ENCODE results near the gene MAGEA6. TPM values are rescaled to one million over a fixed set of nuclear protein-coding genes. Genes with fewer than 3 reads are reported as not detected.
"Not testable (repeated sequence)": the region's sequence is repeated elsewhere in the genome, so short reads cannot be mapped to it uniquely, and the experiment has no call there.

Gene MAGEA6, protein sequence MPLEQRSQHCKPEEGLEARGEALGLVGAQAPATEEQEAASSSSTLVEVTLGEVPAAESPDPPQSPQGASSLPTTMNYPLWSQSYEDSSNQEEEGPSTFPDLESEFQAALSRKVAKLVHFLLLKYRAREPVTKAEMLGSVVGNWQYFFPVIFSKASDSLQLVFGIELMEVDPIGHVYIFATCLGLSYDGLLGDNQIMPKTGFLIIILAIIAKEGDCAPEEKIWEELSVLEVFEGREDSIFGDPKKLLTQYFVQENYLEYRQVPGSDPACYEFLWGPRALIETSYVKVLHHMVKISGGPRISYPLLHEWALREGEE
- not detected in 2 replicates for total RNA-seq

DNA sequence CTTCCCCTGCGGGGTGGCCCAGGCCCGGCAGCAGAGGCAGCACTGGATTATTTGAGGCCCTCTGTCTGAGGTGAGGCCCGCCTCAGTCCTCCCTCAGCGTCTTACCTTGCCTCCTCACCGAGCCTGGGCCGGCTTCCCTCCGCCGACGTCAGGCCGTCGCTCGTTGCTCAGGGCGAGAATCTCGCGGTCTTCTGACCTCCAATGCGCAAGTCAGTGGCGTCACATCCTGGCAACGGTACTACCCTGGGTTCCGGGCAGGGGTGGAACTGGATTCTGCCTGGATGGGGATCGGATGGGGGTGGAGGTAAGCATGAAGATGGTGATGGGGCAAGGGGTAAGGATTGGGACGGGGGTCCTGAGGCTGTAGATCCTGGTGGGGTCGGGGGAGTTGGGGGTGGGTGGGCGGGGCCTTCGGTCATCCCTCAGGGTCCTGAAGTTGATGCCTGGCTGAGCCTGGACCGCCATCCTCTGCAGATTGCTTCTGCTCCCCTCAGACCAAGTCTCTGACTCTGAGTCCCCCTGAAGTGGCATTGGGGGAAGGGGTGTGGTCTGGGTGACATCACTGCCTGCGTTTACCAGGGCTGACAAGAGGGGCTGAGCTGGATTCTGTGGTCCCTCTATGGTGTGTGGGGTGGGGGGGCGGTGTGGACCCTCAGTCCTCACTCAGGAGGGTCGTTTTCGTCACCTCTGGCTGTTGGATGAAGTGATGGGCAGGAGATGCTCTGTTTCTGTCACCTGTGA, at the start of gene MAGEA6:
Gene MAGEA6, minus strand, starts transcription at position 141 of the 741 bp plus-strand sequence. CDS start 2,039 bp downstream, outside the sequence.
- not testable (repeated sequence) for DNase-seq (ENCODE audit: low read depth); H3K4me3 ChIP-seq (ENCODE audit: low read depth, low read length)

DNA sequence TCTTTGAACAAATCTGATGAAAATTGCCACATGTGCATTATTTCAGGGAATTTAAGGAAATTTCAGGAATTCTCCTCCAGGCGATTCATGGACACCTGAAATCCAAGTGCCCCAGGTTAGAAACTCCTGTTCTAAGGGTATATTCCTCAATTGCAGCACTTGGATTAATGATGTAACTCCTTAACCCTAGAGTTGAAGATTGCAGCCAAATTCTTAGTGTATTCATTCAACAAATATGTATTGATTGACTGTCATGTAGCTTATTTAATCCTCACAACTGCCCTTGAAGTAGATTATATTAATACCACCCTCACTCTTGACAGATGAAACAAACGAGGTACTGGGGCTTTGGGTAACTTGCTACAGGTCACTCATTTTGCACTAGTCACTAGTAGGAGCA, 49.8 kb upstream of the MAGEA6 start:
- no peak for TF ChIP-seq CTCF (IDR thresholded peaks at IDR 0.05; ENCODE audit: insufficient read depth, low read depth, low read length)
- no peak for DNase-seq (ENCODE audit: low read depth)
- H3K4me3 ChIP-seq (ENCODE audit: low read depth, low read length), result no peak overlapping the region

GRCh38 chrX:152818356-152818755, 48.9 kb upstream of the MAGEA6 start:
- no peak for DNase-seq (ENCODE audit: low read depth)
- TF ChIP-seq CTCF (IDR thresholded peaks at IDR 0.05; ENCODE audit: insufficient read depth, low read depth, low read length), result no peak

DNA sequence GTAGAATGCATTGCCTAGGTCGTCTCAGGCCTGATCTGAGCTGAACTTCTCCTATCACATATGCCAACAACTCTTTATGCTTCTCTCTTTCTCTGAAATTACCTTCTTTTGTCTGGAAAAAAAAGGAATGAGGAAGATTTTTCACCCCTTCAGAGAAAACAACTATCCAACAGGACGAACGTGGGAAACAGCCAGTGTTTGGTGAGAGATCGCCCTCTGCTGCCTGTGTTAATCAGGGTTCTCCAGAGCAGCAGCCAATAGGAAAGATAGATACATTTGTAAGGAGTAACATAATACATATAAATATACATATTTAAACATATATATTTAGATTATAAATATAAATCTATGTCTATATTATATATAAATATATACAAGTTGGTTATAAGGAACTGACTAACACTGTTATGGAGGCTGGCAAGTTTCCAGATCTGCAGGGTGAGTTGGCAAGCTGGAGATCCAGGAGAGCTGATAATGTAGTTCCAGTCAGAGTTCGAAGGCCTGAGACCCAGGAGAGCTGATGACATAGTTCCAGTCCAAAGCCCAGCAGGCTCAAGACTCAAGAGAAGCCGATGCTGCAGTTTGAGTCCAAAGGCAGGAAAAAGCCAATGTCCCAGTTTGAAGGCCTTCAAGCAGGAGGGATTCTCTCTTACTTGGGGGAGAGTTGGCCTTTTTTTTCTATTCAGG, 47.7 kb upstream of the MAGEA6 start:
- peak; percentile 49 for DNase-seq (ENCODE audit: low read depth)
- no peak overlapping the region for H3K4me3 ChIP-seq (ENCODE audit: low read depth, low read length)
- TF ChIP-seq CTCF (IDR thresholded peaks at IDR 0.05; ENCODE audit: insufficient read depth, low read depth, low read length), result peak; percentile 55

More at GRCh38 chrX:152818356-152818755, 48.9 kb upstream of the MAGEA6 start:
- H3K4me3 ChIP-seq (ENCODE audit: low read depth, low read length), result no peak overlapping the region

GRCh38 chrX:152814048-152814447, 44.6 kb upstream of the MAGEA6 start:
- no peak for TF ChIP-seq CTCF (IDR thresholded peaks at IDR 0.05; ENCODE audit: insufficient read depth, low read depth, low read length)
- H3K4me3 ChIP-seq (ENCODE audit: low read depth, low read length), result no peak overlapping the region
- DNase-seq (ENCODE audit: low read depth), result no peak

DNA sequence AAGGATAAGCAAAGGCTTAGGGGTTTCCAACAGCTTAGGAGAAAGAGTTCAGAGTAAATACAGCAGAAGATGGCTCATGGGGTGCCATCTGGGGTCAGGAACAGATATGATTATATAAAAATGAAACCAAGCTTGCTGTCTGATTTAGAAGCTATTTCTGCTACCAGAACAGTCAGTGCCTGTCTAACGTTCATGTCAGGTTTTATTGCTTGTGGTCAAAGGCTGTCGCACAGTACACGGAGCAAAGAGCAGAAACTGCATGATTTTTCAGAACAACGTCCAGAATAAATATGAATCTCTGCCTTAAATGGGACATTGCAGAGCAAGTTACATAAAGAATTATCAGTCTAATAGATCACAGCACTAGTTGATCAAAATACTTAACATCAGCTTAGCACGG, 43.7 kb upstream of the MAGEA6 start:
- no peak for TF ChIP-seq CTCF (IDR thresholded peaks at IDR 0.05; ENCODE audit: insufficient read depth, low read depth, low read length)
- no peak overlapping the region for H3K4me3 ChIP-seq (ENCODE audit: low read depth, low read length)
- DNase-seq (ENCODE audit: low read depth), result peak; percentile 71

- TF ChIP-seq CTCF (IDR thresholded peaks at IDR 0.05; ENCODE audit: insufficient read depth, low read depth, low read length), result no peak
- H3K4me3 ChIP-seq (ENCODE audit: low read depth, low read length), result no peak overlapping the region
- no peak for DNase-seq (ENCODE audit: low read depth)
Observed at GRCh38 chrX:152810403-152810802, 40.9 kb upstream of the MAGEA6 start.
